ENCODE measurements around the gene ST3GAL2.
"Not testable (repeated sequence)": the region's sequence is repeated elsewhere in the genome, so short reads cannot be mapped to it uniquely, and the experiment has no call there.

The ST3GAL2 gene

DNA sequence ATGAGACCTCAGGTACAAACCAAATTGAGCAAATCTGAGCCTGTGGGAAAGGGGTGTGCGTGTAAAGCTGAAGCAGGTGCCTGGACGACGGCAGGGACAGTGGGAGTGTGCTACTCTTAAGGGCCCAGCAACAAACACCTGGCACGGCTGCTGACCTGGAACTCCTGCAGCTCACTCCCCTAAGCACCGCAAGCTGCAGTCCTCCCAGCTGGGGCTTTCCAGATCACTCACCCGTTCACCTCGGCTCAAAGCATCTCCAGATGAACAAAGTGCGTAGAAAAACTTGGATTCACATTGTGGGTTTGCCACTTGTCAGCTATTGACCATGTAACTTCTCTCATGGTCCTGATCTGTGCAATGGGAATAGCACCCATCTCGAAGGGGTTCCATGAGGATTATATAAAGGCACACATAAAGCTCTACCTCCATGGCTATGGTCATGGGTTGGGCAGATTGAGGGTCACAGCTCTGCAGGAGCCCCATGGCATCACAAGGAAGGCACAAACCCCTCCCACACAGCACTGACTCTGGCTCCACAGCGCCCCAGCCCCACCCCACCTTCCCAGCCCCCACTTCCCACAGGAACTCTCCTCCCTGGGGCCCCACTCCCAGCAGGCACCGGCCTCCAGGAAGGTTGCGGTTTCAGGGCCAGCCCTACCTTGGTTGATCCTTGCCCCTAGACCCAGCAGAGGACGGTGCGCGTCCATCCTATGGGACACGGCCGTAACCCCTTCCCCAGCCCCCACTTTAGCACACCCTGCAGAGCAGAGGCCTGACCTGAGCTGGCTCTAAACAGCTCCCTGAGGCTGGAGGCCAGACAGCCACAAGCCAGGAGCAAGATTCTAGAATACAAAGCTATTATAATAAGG is 21.9 kb downstream of the ST3GAL2 start:
- DNase-seq (ENCODE audit: low read depth) = no peak
- no peak for TF ChIP-seq POLR2A (IDR thresholded peaks at IDR 0.05; ENCODE audit: extremely low read depth, insufficient read length)
- TF ChIP-seq, protein P1, sequence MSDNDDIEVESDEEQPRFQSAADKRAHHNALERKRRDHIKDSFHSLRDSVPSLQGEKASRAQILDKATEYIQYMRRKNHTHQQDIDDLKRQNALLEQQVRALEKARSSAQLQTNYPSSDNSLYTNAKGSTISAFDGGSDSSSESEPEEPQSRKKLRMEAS (IDR thresholded peaks at IDR 0.05; ENCODE audit: low read depth, low read length) = no peak
- TF ChIP-seq, protein P2, sequence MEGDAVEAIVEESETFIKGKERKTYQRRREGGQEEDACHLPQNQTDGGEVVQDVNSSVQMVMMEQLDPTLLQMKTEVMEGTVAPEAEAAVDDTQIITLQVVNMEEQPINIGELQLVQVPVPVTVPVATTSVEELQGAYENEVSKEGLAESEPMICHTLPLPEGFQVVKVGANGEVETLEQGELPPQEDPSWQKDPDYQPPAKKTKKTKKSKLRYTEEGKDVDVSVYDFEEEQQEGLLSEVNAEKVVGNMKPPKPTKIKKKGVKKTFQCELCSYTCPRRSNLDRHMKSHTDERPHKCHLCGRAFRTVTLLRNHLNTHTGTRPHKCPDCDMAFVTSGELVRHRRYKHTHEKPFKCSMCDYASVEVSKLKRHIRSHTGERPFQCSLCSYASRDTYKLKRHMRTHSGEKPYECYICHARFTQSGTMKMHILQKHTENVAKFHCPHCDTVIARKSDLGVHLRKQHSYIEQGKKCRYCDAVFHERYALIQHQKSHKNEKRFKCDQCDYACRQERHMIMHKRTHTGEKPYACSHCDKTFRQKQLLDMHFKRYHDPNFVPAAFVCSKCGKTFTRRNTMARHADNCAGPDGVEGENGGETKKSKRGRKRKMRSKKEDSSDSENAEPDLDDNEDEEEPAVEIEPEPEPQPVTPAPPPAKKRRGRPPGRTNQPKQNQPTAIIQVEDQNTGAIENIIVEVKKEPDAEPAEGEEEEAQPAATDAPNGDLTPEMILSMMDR (IDR thresholded peaks at IDR 0.05; ENCODE audit: low read depth, low read length) = no peak
- no peak for TF ChIP-seq MYC (IDR thresholded peaks at IDR 0.05; ENCODE audit: low read depth, low read length)
- H3K4me3 ChIP-seq (ENCODE audit: low read depth, low read length) = no peak overlapping the region

DNA sequence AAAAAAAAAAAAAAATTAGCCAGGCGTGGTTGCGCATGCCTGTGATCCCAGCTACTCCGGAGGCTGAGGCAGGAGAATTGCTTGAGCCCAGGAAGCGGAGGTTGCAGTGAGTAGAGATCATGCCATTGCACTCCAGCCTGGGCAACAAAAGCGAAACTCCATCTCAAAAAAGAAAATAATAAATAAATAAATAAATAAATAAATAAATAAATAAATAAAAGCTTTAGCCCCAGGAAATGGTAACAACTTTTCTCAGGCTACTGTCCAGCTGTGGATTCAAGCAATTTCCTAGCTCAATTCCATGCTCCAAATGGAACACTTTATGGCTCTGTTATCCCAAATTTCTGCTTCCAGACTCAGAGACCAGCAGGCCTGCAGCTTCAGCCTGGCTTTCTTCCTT is 25.3 kb downstream of the ST3GAL2 start:
- DNase-seq (ENCODE audit: low read depth); H3K4me3 ChIP-seq (ENCODE audit: low read depth, low read length): not testable (repeated sequence)

DNA sequence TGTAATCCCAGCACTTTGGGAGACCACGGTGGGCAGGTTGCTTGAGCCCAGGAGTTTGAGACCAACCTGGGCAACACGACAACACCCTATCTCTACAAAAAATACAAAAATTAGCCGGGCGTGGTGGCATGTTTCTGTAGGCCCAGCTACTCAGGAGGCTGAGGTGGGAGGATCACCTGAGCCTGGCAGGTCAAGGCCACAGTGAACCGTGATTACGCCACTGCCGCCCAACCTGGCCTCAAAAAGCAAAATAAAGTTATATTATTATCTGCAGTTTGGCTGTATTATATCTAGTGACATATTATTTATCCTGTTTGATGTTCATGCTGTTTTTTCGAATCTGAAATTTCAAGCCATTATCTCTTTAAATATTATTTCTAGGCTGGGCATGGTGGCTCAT is 26.5 kb downstream of the ST3GAL2 start:
- DNase-seq (ENCODE audit: low read depth) = no peak
- TF ChIP-seq MYC (IDR thresholded peaks at IDR 0.05; ENCODE audit: low read depth, low read length) = no peak
- TF ChIP-seq, protein P1 (IDR thresholded peaks at IDR 0.05; ENCODE audit: low read depth, low read length) = no peak
- TF ChIP-seq POLR2A (IDR thresholded peaks at IDR 0.05; ENCODE audit: extremely low read depth, insufficient read length) = no peak
- TF ChIP-seq, protein P2 (IDR thresholded peaks at IDR 0.05; ENCODE audit: low read depth, low read length) = no peak
- no peak overlapping the region for H3K4me3 ChIP-seq (ENCODE audit: low read depth, low read length)

DNA sequence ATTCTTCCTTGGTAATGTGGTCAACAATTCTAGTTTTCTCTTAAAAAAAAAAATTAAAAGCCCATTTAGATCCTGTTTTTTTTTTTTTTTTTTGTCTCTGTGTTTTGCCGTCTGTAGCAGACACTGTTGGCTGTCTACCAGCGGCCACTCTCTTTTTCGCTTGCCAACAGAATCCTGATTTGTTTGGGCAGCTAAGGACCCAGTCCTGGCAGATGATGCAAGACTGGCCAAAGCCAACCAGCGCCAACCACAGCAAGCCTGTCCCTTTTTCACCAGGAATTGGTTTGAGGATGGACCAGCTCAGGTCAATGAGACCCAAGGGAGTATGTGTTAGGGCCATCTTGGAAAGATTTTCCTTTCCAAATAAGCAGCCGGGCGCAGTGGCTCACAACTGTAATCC is 28.2 kb downstream of the ST3GAL2 start:
- no peak for TF ChIP-seq POLR2A (IDR thresholded peaks at IDR 0.05; ENCODE audit: extremely low read depth, insufficient read length)
- TF ChIP-seq, protein P1 (IDR thresholded peaks at IDR 0.05; ENCODE audit: low read depth, low read length) = no peak
- TF ChIP-seq, protein P2 (IDR thresholded peaks at IDR 0.05; ENCODE audit: low read depth, low read length) = no peak
- TF ChIP-seq MYC (IDR thresholded peaks at IDR 0.05; ENCODE audit: low read depth, low read length) = no peak
- DNase-seq (ENCODE audit: low read depth) = no peak
- no peak overlapping the region for H3K4me3 ChIP-seq (ENCODE audit: low read depth, low read length)

DNA sequence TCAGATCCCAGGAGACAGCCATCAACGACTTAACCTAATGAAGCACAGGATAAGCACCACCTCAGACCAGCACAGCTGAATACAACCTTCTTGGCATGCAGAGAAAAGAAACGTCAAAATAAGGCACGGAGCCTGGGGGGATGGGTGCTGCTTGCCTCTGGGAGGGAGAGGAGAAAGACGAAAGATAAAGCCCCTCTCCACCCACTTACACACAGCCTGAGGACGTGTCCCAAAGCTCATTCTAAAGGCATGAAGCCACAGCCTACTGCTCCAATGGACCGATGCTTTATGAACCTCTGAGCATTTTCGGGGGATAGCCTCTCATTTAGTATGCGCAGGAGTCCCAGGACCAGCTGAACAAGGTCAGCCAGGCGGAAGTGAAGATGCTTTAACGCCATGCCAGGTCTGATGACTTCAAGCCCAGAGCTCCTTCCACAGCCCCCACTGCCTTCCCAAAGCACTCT is 31.1 kb downstream of the ST3GAL2 start:
- no peak for DNase-seq (ENCODE audit: low read depth)
- TF ChIP-seq, protein P2 (IDR thresholded peaks at IDR 0.05; ENCODE audit: low read depth, low read length) = no peak
- TF ChIP-seq POLR2A (IDR thresholded peaks at IDR 0.05; ENCODE audit: extremely low read depth, insufficient read length) (no peak), MYC (IDR thresholded peaks at IDR 0.05; ENCODE audit: low read depth, low read length) (no peak)
- TF ChIP-seq, protein P1 (IDR thresholded peaks at IDR 0.05; ENCODE audit: low read depth, low read length) = no peak
- no peak overlapping the region for H3K4me3 ChIP-seq (ENCODE audit: low read depth, low read length)

DNA sequence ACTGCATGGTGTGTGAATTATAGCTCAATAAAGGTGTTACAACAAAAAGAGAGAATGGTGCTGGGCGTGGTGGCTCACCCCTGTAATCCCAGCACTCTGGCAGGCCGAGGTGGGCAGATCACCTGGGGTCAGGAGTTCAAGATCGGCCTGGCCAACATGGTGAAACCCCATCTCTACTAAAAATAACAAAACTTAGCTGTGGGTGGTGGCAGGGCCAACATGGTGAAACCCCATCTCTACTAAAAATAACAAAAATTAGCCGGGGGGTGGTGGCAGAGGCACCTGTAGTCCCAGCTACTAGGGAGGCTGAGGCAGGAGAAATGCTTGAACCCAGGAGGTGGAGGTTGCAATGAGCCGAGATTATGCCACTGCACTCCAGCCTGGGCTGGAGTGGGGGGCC is 32.8 kb downstream of the ST3GAL2 start:
- not testable (repeated sequence) for DNase-seq (ENCODE audit: low read depth); H3K4me3 ChIP-seq (ENCODE audit: low read depth, low read length)

All from NB4 (cell line).